Superior temporal gyrus (tissue), 1 donor: ENCODE data around the gene PMEPA1.

Experiments used
- DNase-seq: peaks from one replicate; pipeline ENCODE4 v3.0.0-alpha.2; 2016; ENCODE audit errors: extremely low spot score

The PMEPA1 gene

DNA sequence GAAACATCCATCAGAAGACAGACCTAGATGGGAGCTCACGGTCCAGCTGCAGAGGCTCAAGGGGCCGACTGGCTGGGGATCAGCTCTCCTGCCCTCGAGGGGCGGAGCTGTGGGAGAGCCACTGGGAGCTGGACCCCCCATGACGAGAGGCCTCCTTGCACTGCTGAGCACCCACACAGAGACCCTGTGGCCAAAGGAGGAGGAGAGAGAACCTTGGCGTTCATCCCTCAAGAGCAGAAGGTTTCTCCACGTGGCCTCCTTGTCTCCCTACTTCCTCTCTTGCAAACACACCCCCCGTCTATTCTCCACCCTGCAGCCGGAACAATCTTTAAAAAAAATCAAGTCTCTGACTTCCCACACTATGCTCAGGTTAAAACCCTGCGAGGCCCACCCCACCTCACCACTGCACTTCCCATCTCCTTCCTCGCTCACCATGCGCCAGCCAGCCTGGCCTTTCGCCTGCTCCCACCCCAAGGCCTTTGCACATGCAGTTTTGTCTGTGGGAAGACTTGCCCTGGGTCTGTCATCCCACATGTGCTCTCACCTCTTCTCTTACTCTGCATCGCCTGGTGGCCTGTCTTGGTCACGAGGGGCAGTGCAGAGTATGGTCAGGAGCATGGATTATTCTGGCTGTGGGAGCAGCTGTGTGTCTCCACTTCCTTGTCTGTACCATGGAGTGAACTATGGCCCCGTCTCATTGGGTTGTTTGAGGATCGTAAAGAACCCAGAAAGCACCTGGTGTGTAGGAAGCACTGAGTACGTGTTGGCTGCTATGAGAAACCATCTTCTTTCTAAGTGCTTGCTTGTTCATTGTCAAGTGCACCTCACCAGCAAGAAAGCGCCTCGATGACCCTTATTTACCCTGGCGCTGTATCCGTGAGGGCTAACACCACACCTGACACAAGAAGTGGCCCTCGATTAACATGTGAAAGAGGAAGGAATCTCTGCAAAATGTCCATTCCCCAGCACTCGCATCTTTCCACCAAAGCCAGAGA, 32.9 kb downstream of the PMEPA1 start:
- no peak for DNase-seq

GRCh38 chr20:57675773-57676172, 34.0 kb downstream of the PMEPA1 start:
- DNase-seq, result no peak

DNA sequence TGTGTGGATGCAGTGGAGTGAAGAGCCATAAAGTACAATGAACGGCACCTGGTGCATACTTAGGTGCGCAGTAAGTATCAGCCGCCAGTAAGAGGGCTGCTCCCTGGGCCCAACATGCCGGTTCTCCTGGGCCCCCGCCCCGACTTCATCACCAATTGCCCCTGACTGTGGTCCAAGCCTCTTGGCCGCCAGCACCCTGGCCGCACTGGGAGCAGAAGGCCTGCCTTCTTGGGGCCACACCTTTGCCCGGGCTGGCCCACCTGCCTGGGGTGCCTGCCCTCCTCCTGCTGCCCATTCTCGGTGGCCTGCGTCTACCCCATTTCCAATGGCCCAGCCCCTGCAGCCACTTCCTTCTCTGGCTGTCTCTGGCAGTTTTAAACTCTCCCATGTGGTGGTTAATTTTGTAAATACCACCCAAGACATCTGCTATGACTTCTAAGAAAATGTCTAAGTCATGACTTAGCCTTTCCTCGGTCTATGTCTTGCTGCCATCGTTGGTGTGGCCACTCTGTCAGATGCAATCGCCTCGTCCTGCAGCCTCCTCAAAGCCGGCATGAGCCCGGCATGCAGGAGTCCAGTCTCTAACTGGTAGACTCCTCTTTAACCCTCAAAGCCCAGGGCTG, 36.8 kb downstream of the PMEPA1 start:
- DNase-seq, result no peak

GRCh38 chr20:57672164-57672563, 37.7 kb downstream of the PMEPA1 start:
- no peak for DNase-seq

DNA sequence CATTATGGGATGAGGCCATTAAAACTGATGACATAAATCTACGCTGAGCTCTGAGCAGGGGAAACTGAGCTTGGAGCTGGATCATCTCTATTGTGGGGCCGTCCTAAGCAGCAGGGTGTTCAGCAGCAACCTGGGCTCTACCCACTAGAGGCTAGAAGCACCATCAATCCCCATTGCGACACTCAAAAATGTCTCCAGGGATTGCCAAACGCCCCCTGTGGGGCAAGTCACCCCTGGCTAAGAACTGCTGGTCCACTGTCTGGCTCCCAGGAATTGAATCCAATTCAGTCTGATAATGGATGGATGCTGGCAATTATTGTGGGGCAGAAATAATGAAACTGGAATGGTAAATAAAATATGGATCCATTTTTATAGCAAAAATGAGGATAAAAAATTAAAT, 38.2 kb downstream of the PMEPA1 start:
- no peak for DNase-seq

DNA sequence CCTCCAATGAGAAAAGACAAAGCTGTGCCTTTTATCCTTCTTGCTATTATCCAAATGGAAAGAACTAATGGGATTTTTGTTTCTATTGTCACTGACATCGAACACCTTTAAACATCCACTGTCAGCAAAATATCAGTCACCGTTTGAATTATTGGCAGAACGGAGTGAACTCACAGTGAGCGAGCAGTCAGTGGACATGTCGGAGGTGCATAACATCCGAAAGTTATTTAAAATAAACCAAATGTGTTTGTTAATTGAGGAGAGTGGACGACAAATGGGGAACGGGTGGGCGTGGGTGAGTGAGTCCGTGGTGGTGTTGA, 38.8 kb downstream of the PMEPA1 start:
- no peak for DNase-seq

DNA sequence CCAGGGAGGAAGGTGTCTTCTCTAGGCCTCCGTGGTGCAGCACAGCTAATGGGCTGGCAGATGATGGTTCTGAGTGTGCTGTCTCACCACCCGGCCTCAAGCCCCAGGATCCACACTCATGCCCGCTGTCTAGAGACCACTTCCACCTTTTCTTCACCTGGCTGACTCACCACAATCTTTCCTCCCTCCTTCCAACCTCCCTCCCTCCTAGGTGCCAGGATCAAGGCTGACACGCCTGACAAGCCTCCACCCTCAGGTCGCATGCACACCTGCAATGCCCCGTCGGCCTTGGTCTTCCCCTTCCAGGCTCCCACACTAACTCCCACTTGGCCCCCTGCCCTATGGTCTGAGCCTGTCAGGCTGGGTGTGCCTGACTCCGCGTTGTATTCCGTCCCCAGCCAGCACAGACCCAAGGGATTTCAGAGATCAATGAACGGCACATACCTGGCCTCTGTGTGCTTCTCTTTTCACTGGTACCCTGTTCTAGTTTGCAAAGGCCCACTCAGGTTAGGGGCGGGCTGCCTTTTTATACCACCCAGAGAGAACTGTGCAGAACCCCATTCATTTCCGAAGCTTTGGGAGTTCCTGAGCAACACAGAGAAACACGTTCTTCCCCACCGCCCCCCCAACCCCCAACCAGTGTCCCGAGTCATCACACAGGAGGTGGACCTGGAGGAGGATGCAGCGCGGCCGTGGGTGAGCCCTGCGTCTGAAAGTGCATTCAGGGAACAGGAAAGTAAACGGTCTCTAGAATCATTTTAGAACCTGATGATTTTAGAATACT, 39.3 kb downstream of the PMEPA1 start:
- no peak for DNase-seq

DNA sequence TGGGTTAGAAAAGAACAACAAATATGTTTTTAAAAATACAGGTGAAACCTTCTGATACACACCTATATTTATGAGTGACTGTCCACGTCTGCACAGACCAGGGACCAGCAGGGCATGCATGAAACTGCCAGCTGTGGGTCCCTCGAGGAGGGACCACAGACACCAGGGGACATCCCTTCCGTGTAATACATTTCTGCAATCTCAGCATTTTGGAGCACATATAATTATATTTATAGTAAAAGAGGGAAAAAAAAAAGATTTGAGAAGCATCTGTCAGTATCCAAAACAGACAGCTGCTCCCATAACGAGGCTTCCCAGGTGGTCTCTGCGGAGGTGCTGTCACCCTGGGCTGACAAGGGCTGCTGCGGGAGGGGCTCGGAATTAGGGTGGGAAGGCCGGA, 40.2 kb downstream of the PMEPA1 start:
- DNase-seq, result no peak

DNA sequence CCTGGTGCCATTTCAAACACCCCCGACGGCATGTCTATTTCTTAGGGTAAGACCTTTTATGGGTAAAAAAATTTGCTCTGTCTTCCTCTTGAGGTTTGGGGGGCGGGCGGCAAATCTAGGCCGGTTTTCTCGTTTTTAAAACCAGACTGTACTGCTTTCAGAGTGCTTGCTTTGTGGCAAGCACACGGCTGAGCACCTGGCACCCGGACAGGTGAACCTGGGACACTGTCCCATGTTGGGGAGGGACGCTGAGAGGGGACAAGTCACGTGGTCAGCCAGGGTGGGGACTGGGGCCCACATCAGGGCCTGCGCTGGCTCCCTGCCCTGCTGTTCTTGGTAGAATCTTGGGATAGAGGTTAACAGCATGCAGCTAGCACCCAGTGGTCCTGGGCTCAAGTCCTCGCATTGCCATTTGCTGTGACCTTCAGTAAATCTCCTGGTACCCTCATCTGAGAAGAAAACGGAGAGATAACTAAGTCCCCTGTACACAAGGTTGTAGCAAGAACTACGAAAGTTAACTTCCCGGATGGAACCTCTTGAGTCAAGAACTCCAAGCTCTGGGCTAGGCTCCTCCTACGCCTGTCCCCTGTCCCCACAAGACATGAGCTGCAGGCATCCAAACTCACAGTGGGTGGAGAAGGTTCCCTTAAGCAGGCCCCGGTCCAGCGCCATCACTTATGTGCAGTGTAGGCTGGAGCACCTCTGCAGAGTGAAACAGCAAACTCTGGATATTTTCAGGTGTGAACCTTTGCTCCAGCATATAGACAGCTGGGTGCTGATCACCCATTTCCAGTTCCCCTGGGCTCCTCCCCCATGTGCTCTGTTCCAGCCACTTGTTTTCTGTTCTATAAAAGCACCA, 41.7 kb downstream of the PMEPA1 start:
- DNase-seq, result no peak

DNA sequence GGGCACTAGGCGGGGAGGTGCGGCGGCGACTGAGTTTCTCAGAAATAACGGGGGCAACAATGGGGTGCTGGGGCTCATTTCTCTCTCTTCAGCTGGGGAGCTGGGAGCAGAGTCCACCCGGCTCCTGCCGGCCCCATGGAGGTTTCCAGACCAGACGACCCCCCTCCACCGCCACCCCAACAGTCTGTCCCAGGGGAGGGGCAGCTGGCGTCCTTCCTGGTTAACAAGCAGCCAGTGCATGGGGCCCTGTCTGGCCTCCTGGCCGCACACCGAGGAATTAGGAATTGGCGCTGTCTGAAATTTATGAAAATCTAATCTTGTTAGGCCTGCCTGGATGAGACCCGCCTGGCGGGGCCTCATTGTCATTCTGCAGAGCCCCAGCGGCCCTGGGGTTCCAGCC, 42.4 kb downstream of the PMEPA1 start:
- DNase-seq, result no peak

- no peak for DNase-seq
Measured at GRCh38 chr20:57666834-57667157, 43.0 kb downstream of the PMEPA1 start.

GRCh38 chr20:57666106-57666833, 43.5 kb downstream of the PMEPA1 start:
- DNase-seq, result no peak

- no peak for DNase-seq
Measured at GRCh38 chr20:57665589-57665971, 44.2 kb downstream of the PMEPA1 start.

GRCh38 chr20:57664924-57665588, 44.8 kb downstream of the PMEPA1 start:
- no peak for DNase-seq

- no peak for DNase-seq
Measured at GRCh38 chr20:57664476-57664875, 45.3 kb downstream of the PMEPA1 start.

- no peak for DNase-seq
Measured at GRCh38 chr20:57663681-57664451, 45.9 kb downstream of the PMEPA1 start.

- no peak for DNase-seq
Measured at GRCh38 chr20:57663241-57663640, 46.6 kb downstream of the PMEPA1 start.

DNA sequence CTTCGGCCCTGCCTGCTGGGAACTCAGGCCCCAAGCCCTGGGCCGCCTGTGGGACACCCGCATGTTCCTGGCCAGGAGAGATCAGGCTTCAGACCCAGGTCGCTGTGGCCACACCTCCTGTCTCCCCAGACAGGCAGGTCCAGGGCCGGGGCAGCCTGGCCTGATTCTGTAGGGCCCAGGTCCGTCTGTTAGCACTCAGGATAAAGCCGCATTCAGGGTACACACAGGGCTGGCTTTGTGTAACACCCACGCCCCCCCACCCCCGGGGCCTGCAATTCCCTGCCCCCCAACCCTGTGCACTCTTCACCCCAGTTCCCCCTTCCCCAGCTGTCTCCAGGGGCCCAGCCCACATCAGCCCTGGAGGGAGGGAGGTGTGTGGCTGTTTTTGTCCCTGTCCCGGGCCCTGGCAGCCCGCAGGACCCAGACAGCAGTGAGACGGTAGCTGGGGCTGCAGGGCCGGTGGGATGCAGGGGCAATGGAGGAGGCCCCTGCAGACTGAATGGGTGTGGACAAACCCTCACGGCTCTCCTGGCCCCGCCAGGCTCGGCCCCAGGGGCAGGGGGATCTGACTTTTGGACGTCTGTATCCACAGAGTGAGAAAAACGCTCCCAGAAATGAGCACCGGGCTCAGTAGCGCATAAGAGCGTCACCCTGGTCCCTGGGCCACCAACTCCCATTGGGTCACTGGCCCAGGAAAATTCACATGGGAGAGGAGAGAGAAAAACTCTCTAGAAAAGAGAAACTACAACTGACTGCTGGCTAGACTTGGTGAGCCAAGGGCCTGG, 47.2 kb downstream of the PMEPA1 start:
- no peak for DNase-seq
